Aorta (tissue), 5 donors: ENCODE data around the gene STIM2. TPM values are rescaled to one million over a fixed set of nuclear protein-coding genes. Genes with fewer than 3 reads are reported as not detected.

ENCODE experiments used
- ATAC-seq: fragments of 200-7000 bp; cut with Tn5 transposase; one replicate; pipeline ENCODE4 v1.9.1; 2022; ENCODE audit warnings: moderate library complexity; ENCODE audit not compliant: low FRiP score
- DNase-seq, 2 donors: peaks; one replicate each; pipeline ENCODE4 v3.0.0-alpha.2; 2020
- H3K27ac ChIP-seq, 2 donors: one replicate each; pipeline ENCODE4 v1.5.1; 2013; ENCODE audit warnings: low read length in 2 of 2, mild to moderate bottlenecking in 2 of 2, moderate library complexity in 2 of 2, control low read depth in 1 of 2, inconsistent platforms in 1 of 2, low read depth in 1 of 2
- H3K27me3 ChIP-seq, 2 donors: one replicate each; pipeline ENCODE4 v1.6.1; 2013; ENCODE audit warnings: control low read depth in 1 of 2, low read length in 1 of 2, mild to moderate bottlenecking in 1 of 2, moderate library complexity in 1 of 2; ENCODE audit not compliant: insufficient read depth in 2 of 2, control insufficient read depth in 1 of 2
- H3K36me3 ChIP-seq, 2 donors: one replicate each; pipeline ENCODE4 v1.6.1; 2013; ENCODE audit warnings: control low read depth in 1 of 2, low read length in 1 of 2, mild to moderate bottlenecking in 1 of 2; ENCODE audit not compliant: insufficient read depth in 2 of 2, control insufficient read depth in 1 of 2
- H3K4me1 ChIP-seq, 2 donors: one replicate each; pipeline ENCODE4 v1.6.1; 2013; ENCODE audit warnings: low read length in 2 of 2, control low read depth in 1 of 2, mild to moderate bottlenecking in 1 of 2, moderate library complexity in 1 of 2; ENCODE audit not compliant: insufficient read depth in 2 of 2, control insufficient read depth in 1 of 2
- H3K4me3 ChIP-seq, 2 donors: one replicate each; pipeline ENCODE4 v1.5.1; 2013; ENCODE audit warnings: low read length in 2 of 2, control low read depth in 1 of 2, mild to moderate bottlenecking in 1 of 2
- H3K9me3 ChIP-seq: one replicate; pipeline ENCODE4 v1.6.1; 2013; ENCODE audit warnings: mild to moderate bottlenecking, low read length; ENCODE audit not compliant: control insufficient read depth
- WGBS, 2 donors: extraction: QIAGEN DNeasy Blood & Tissue Kit; methylation state at CpG; one replicate each; pipeline ENCODE4 v1.1.7; 2013; 5-methylcytosine and 5-hydroxymethylcytosine counted together
- intact Hi-C, 2 donors: fragments of 100-400 bp; cut with DNase I; formaldehyde crosslinking; loops; one replicate each; pipeline versions ENCODE4 v1.14.2 to v1.15.0; 2022
- polyA plus RNA-seq, 2 donors: library from polyadenylated mRNA; stranded (reverse); fragments of 200-250 nt; gene quantifications; one replicate each; pipeline ENCODE4 v1.2.3, GENCODE V29; 2013
- total RNA-seq, 2 donors: library from RNA; stranded (reverse); fragmentation: NEBNext Ultra II Directional; extraction: Animal tissue kit (Norgen Biotek cat#: 25700); gene quantifications; one replicate each; pipeline ENCODE4 v1.2.1, GENCODE V29; 2021
- donor health status: healthy with polysubstance abuse.
- donor health status: Bipolar disorder and iron deficiency.
- donor health status: DM: no; HTN: no; CAD: no.
- donor health status: DM: no; HTN: no; CAD: no.
- donor health status: DM: yes; HTN: yes; CAD: no.

STIM2 gene
- total and polyA plus RNA-seq, 4 donors = 5.0 to 31.2 (median 12.7) TPM

- ATAC-seq (no peak), DNase-seq (no peak)
- Histone ChIP-seq H3K4me3 (no peak overlapping the region), H3K36me3 (no peaks in the 10 kb centered on the region), H3K27me3 (peaks cover 0 to 1% of the 10 kb centered on the region in 2 donors), H3K4me1 (no peaks in the 10 kb centered on the region), H3K9me3 (no peaks in the 10 kb centered on the region), H3K27ac (no peak overlapping the region)
- intact Hi-C loops = no loop called here
- whole genome bisulfite sequencing, 2 donors = 86 to 90% methylated on average over 3 of the region's 3 CpGs
These were observed 190.1 kb downstream of the STIM2 start for GRCh38 chr4:27050731-27051130.

GRCh38 chr4:27055221-27055760, 194.7 kb downstream of the STIM2 start:
- Histone ChIP-seq H3K36me3 (no peaks in the 10 kb centered on the region), H3K4me3 (no peak overlapping the region), H3K27me3 (no peaks in the 10 kb centered on the region), H3K27ac (no peak overlapping the region), H3K4me1 (no peaks in the 10 kb centered on the region), H3K9me3 (no peaks in the 10 kb centered on the region)
- DNase-seq (no peak), ATAC-seq (no peak)
- intact Hi-C loops = no loop called here
- WGBS, 2 donors = 51 to 55% methylated on average over 3 of the region's 3 CpGs

GRCh38 chr4:27056281-27056680, 195.6 kb downstream of the STIM2 start:
- Histone ChIP-seq H3K4me3 (no peak overlapping the region), H3K36me3 (no peaks in the 10 kb centered on the region), H3K27ac (no peak overlapping the region), H3K9me3 (no peaks in the 10 kb centered on the region), H3K27me3 (no peaks in the 10 kb centered on the region), H3K4me1 (no peaks in the 10 kb centered on the region)
- ATAC-seq = no peak
- intact Hi-C loops = no loop called here
- no peak for DNase-seq
- WGBS, 2 donors = 70 to 84% methylated on average over 16 of the region's 16 CpGs

- Histone ChIP-seq H3K36me3 (no peaks in the 10 kb centered on the region), H3K4me3 (no peak overlapping the region), H3K27me3 (no peaks in the 10 kb centered on the region), H3K27ac (no peak overlapping the region), H3K4me1 (no peaks in the 10 kb centered on the region), H3K9me3 (no peaks in the 10 kb centered on the region)
- WGBS, 2 donors = 79 to 80% methylated on average over 10 of the region's 10 CpGs
- ATAC-seq (no peak), DNase-seq (no peak)
- intact Hi-C loops = no loop called here
These were observed 196.4 kb downstream of the STIM2 start for GRCh38 chr4:27057053-27057452.

GRCh38 chr4:27057662-27058061, 197.0 kb downstream of the STIM2 start:
- Histone ChIP-seq H3K27me3 (no peaks in the 10 kb centered on the region), H3K4me3 (no peak overlapping the region), H3K4me1 (no peaks in the 10 kb centered on the region), H3K36me3 (no peaks in the 10 kb centered on the region), H3K27ac (no peak overlapping the region), H3K9me3 (peaks cover 2% of the 10 kb centered on the region)
- WGBS, 2 donors = 82 to 89% methylated on average over 6 of the region's 6 CpGs
- intact Hi-C loops = no loop called here
- ATAC-seq (no peak), DNase-seq (no peak)

- H3K27ac ChIP-seq = no peak overlapping the region
- WGBS, 2 donors = 34 to 54% methylated on average over 5 of the region's 5 CpGs
- intact Hi-C loops = no loop called here
- DNase-seq (no peak), ATAC-seq (no peak)
- no peak overlapping the region for H3K4me3 ChIP-seq
- no peaks in the 10 kb centered on the region for H3K27me3 ChIP-seq
- H3K36me3 ChIP-seq = no peaks in the 10 kb centered on the region
- H3K9me3 ChIP-seq = peaks cover 2% of the 10 kb centered on the region
- no peaks in the 10 kb centered on the region for H3K4me1 ChIP-seq
These were observed 198.3 kb downstream of the STIM2 start for GRCh38 chr4:27058819-27059406.

GRCh38 chr4:27059446-27059845, 198.8 kb downstream of the STIM2 start:
- no peak for DNase-seq
- no peak for ATAC-seq
- H3K4me1 ChIP-seq = no peaks in the 10 kb centered on the region
- intact Hi-C loops = no loop called here
- H3K9me3 ChIP-seq = peaks cover 2% of the 10 kb centered on the region
- H3K27me3 ChIP-seq = no peaks in the 10 kb centered on the region
- WGBS, 2 donors = 67 to 81% methylated on average over 5 of the region's 5 CpGs
- H3K4me3 ChIP-seq = no peak overlapping the region
- H3K27ac ChIP-seq = no peak overlapping the region
- H3K36me3 ChIP-seq = no peaks in the 10 kb centered on the region

GRCh38 chr4:27062256-27062655, 201.6 kb downstream of the STIM2 start:
- H3K4me1 ChIP-seq = no peaks in the 10 kb centered on the region
- DNase-seq = no peak
- no peak for ATAC-seq
- 60 to 65% methylated on average over 7 of the region's 7 CpGs for WGBS, 2 donors
- H3K27me3 ChIP-seq = peaks cover 0 to 3% of the 10 kb centered on the region in 2 donors
- H3K36me3 ChIP-seq = no peaks in the 10 kb centered on the region
- intact Hi-C loops = no loop called here
- no peak overlapping the region for H3K27ac ChIP-seq
- H3K9me3 ChIP-seq = peaks cover 2% of the 10 kb centered on the region
- H3K4me3 ChIP-seq = no peak overlapping the region

- DNase-seq (peak in 1 of 2 donors; percentile 72), ATAC-seq (peak; percentile 7)
- Histone ChIP-seq H3K27me3 (peaks cover 0 to 3% of the 10 kb centered on the region in 2 donors), H3K9me3 (peaks cover 4% of the 10 kb centered on the region), H3K4me1 (no peaks in the 10 kb centered on the region), H3K27ac (no peak overlapping the region), H3K4me3 (no peak overlapping the region), H3K36me3 (no peaks in the 10 kb centered on the region)
- intact Hi-C loops = no loop called here
- 72 to 78% methylated on average over 3 of the region's 3 CpGs for WGBS, 2 donors
These were observed 205.9 kb downstream of the STIM2 start for GRCh38 chr4:27066591-27066990.
